Measurements from ENCODE around the gene KRT7. TPM values are rescaled to one million over a fixed set of nuclear protein-coding genes. Genes with fewer than 3 reads are reported as not detected.

KRT7 gene
- polyA plus RNA-seq, 1 experiment = 659 TPM

GRCh38 chr12:52275686-52276085 is 42.6 kb downstream of the KRT7 start:
- Histone ChIP-seq H3K27me3 (ENCODE audit: control insufficient read depth, insufficient read depth, low read length) (no peaks in the 10 kb centered on the region), H3K4me3 (ENCODE audit: low read depth, low read length) (no peak overlapping the region), H3K36me3 (ENCODE audit: control insufficient read depth, insufficient read depth, low read length) (no peaks in the 10 kb centered on the region)
- DNase-seq (ENCODE audit: low read depth) = no peak
- CTCF ChIA-PET = interaction anchor here (1.0 to 1.2 kb wide), 2 partner anchors 17 to 55 kb away, joined by 3 read pairs; no protein-coding TSS in a partner anchor
- POLR2A ChIA-PET = no interaction called here
- no peak for TF ChIP-seq CTCF (IDR thresholded peaks at IDR 0.05; ENCODE audit: insufficient read depth, low read depth, low read length)

GRCh38 chr12:52277486-52278245 is 44.6 kb downstream of the KRT7 start:
- POLR2A ChIA-PET = no interaction called here
- Histone ChIP-seq H3K27me3 (ENCODE audit: control insufficient read depth, insufficient read depth, low read length) (no peaks in the 10 kb centered on the region), H3K36me3 (ENCODE audit: control insufficient read depth, insufficient read depth, low read length) (no peaks in the 10 kb centered on the region), H3K4me3 (ENCODE audit: low read depth, low read length) (no peak overlapping the region)
- CTCF ChIA-PET = interaction anchor here (0.6 to 5.3 kb wide), 18 partner anchors 9 to 123 kb away, joined by 3 to 86 read pairs (median 10); partner anchors contain the start of genes KRT7 and KRT80
- no peak for TF ChIP-seq CTCF (IDR thresholded peaks at IDR 0.05; ENCODE audit: insufficient read depth, low read depth, low read length)
- DNase-seq (ENCODE audit: low read depth) = no peak

GRCh38 chr12:52278575-52279421 is 45.8 kb downstream of the KRT7 start:
- CTCF ChIA-PET = interaction anchor here (0.5 to 5.3 kb wide), 48 partner anchors 11 to 602 kb away, joined by 3 to 86 read pairs (median 5); partner anchors contain the start of genes KRT7 and KRT80
- no peaks in the 10 kb centered on the region for H3K27me3 ChIP-seq (ENCODE audit: control insufficient read depth, insufficient read depth, low read length)
- H3K4me3 ChIP-seq (ENCODE audit: low read depth, low read length) = no peak overlapping the region
- POLR2A ChIA-PET = interaction anchor here (0.5 kb wide), 1 partner anchor 41 kb away, joined by 16 read pairs; no protein-coding TSS in a partner anchor
- H3K36me3 ChIP-seq (ENCODE audit: control insufficient read depth, insufficient read depth, low read length) = no peaks in the 10 kb centered on the region
- no peak for DNase-seq (ENCODE audit: low read depth)
- TF ChIP-seq CTCF (IDR thresholded peaks at IDR 0.05; ENCODE audit: insufficient read depth, low read depth, low read length) = peak; percentile 99

- DNase-seq (ENCODE audit: low read depth) = no peak
- Histone ChIP-seq H3K27me3 (ENCODE audit: control insufficient read depth, insufficient read depth, low read length) (no peaks in the 10 kb centered on the region), H3K4me3 (ENCODE audit: low read depth, low read length) (no peak overlapping the region), H3K36me3 (ENCODE audit: control insufficient read depth, insufficient read depth, low read length) (no peaks in the 10 kb centered on the region)
- ChIA-PET CTCF (interaction anchor here (0.5 to 5.3 kb wide), 51 partner anchors 12 to 601 kb away, joined by 3 to 86 read pairs (median 5); partner anchors contain the start of genes KRT7 and KRT80), POLR2A (no interaction called here)
- no peak for TF ChIP-seq CTCF (IDR thresholded peaks at IDR 0.05; ENCODE audit: insufficient read depth, low read depth, low read length)
Observed at GRCh38 chr12:52279422-52280318, 46.6 kb downstream of the KRT7 start.

Data from BJ (cell line).